Measurements from ENCODE around the gene DUSP2. TPM values are rescaled to one million over a fixed set of nuclear protein-coding genes. Genes with fewer than 3 reads are reported as not detected.

DUSP2 gene
- total and polyA plus RNA-seq, 2 donors (not counting 1 experiment from before 2014, with no cell fraction given): 69.8 to 433 TPM

GRCh38 chr2:96111823-96112500, 33.3 kb downstream of the DUSP2 start:
- H3K9me3 Mint-ChIP-seq (ENCODE audit: insufficient read depth): no peaks in the 10 kb centered on the region
- no peak overlapping the region for H3K27ac Mint-ChIP-seq
- H3K27me3 Mint-ChIP-seq: peaks cover 16% of the 10 kb centered on the region
- Histone ChIP-seq H2AFZ (ENCODE audit: insufficient read depth, low read depth, low read length, poor library complexity, severe bottlenecking) (no peak overlapping the region), H3K4me1 (ENCODE audit: control insufficient read depth in 2 of 2, insufficient read depth in 2 of 2, low read length in 2 of 2) (peaks cover 5 to 7% of the 10 kb centered on the region in 2 donors), H4K20me1 (ENCODE audit: control insufficient read depth, insufficient read depth, low read length, poor library complexity, severe bottlenecking) (no peaks in the 10 kb centered on the region), H3K9me3 (ENCODE audit: control extremely low read depth in 1 of 3, control insufficient read depth in 2 of 3, insufficient read depth in 1 of 3, low read length in 2 of 3) (peaks cover 0 to 8% (median 0%) of the 10 kb centered on the region in 3 donors), H3K4me3 (ENCODE audit: control extremely low read depth in 1 of 5, extremely low read depth in 1 of 5, insufficient read depth in 1 of 5, low read depth in 2 of 5, low read length in 4 of 5) (no peak overlapping the region), H3K9ac (ENCODE audit: low read length) (no peak overlapping the region), H3K27me3 (replicated peaks in 1 of 4; ENCODE audit: control extremely low read depth in 1 of 4, control insufficient read depth in 3 of 4, insufficient read depth in 4 of 4, low read length in 3 of 4) (peaks cover 0 to 10% (median 1%) of the 10 kb centered on the region in 4 experiments), H3K36me3 (replicated peaks in 1 of 2; ENCODE audit: control extremely low read depth in 1 of 2, control insufficient read depth in 1 of 2, extremely low read depth in 1 of 2, insufficient read depth in 2 of 2, low read length in 1 of 2) (no peaks in the 10 kb centered on the region), H3K79me2 (ENCODE audit: control insufficient read depth, insufficient read depth, low read length) (no peaks in the 10 kb centered on the region), H3K4me2 (replicated peaks; ENCODE audit: low read depth, low read length, poor library complexity, severe bottlenecking) (no peak overlapping the region), H3K27ac (ENCODE audit: low read length in 2 of 2) (no peak overlapping the region)
- no peak for DNase-seq
- no peak overlapping the region for H3K4me3 Mint-ChIP-seq
- CTCF ChIA-PET: interaction anchor here (1.2 kb wide), 1 partner anchor 10 kb away, joined by 3 read pairs; no protein-coding TSS in a partner anchor
- intact Hi-C loops (cut with micrococcal nuclease): no loop called here
- POLR2A ChIA-PET: interaction anchor here (0.7 kb wide), 1 partner anchor 20 kb away, joined by 4 read pairs; no protein-coding TSS in a partner anchor
- no peak for TF ChIP-seq CTCF (IDR thresholded peaks at IDR 0.05)
- no peak for TF ChIP-seq EZH2 (IDR thresholded peaks at IDR 0.05; ENCODE audit: borderline replicate concordance, insufficient read depth, low read depth, low read length, poor library complexity, severe bottlenecking)
- peaks cover 6% of the 10 kb centered on the region for H3K4me1 Mint-ChIP-seq
- whole genome bisulfite sequencing (ENCODE audit: insufficient coverage): 86% methylated on average over 5 of the region's 7 CpGs
- ATAC-seq (ENCODE audit: low read depth): no peak

- Histone ChIP-seq H3K27me3 (replicated peaks in 1 of 4; ENCODE audit: control extremely low read depth in 1 of 4, control insufficient read depth in 3 of 4, insufficient read depth in 4 of 4, low read length in 3 of 4) (peaks cover 0 to 8% (median 1%) of the 10 kb centered on the region in 4 experiments), H3K27ac (ENCODE audit: low read length in 2 of 2) (no peak overlapping the region), H2AFZ (ENCODE audit: insufficient read depth, low read depth, low read length, poor library complexity, severe bottlenecking) (no peak overlapping the region), H3K9ac (ENCODE audit: low read length) (no peak overlapping the region), H3K36me3 (replicated peaks in 1 of 2; ENCODE audit: control extremely low read depth in 1 of 2, control insufficient read depth in 1 of 2, extremely low read depth in 1 of 2, insufficient read depth in 2 of 2, low read length in 1 of 2) (no peaks in the 10 kb centered on the region), H3K79me2 (ENCODE audit: control insufficient read depth, insufficient read depth, low read length) (no peaks in the 10 kb centered on the region), H4K20me1 (ENCODE audit: control insufficient read depth, insufficient read depth, low read length, poor library complexity, severe bottlenecking) (no peaks in the 10 kb centered on the region), H3K4me1 (ENCODE audit: control insufficient read depth in 2 of 2, insufficient read depth in 2 of 2, low read length in 2 of 2) (peaks cover 5 to 6% of the 10 kb centered on the region in 2 donors), H3K4me3 (ENCODE audit: control extremely low read depth in 1 of 5, extremely low read depth in 1 of 5, insufficient read depth in 1 of 5, low read depth in 2 of 5, low read length in 4 of 5) (no peak overlapping the region), H3K9me3 (ENCODE audit: control extremely low read depth in 1 of 3, control insufficient read depth in 2 of 3, insufficient read depth in 1 of 3, low read length in 2 of 3) (peaks cover 0 to 11% (median 0%) of the 10 kb centered on the region in 3 donors), H3K4me2 (replicated peaks; ENCODE audit: low read depth, low read length, poor library complexity, severe bottlenecking) (no peak overlapping the region)
- DNase-seq (no peak), ATAC-seq (ENCODE audit: low read depth) (no peak)
- Mint-ChIP-seq H3K27me3 (peaks cover 16% of the 10 kb centered on the region), H3K9me3 (ENCODE audit: insufficient read depth) (no peaks in the 10 kb centered on the region), H3K27ac (no peak overlapping the region), H3K4me1 (peaks cover 6% of the 10 kb centered on the region), H3K4me3 (no peak overlapping the region)
- no peak for TF ChIP-seq CTCF (IDR thresholded peaks at IDR 0.05)
- no peak for TF ChIP-seq EZH2 (IDR thresholded peaks at IDR 0.05; ENCODE audit: borderline replicate concordance, insufficient read depth, low read depth, low read length, poor library complexity, severe bottlenecking)
- WGBS (ENCODE audit: insufficient coverage): 72% methylated on average over 3 of the region's 4 CpGs
- intact Hi-C loops (cut with micrococcal nuclease): no loop called here
- ChIA-PET POLR2A (no interaction called here), CTCF (interaction anchor here (1.2 kb wide), 1 partner anchor 9 kb away, joined by 3 read pairs; no protein-coding TSS in a partner anchor)
Observed at GRCh38 chr2:96111257-96111640, 34.0 kb downstream of the DUSP2 start.

All from B cell (primary cell).